Measurements from ENCODE around the gene FAM156B. TPM values are rescaled to one million over a fixed set of nuclear protein-coding genes. Genes with fewer than 3 reads are reported as not detected.
"Not testable (repeated sequence)": the region's sequence is repeated elsewhere in the genome, so short reads cannot be mapped to it uniquely, and the experiment has no call there.

FAM156B gene
- total RNA-seq, 3 donors from 2014 or later (not counting 1 experiment from before 2014, with no cell fraction given) = 11.2 to 14.3 (median 13.8) TPM

DNA sequence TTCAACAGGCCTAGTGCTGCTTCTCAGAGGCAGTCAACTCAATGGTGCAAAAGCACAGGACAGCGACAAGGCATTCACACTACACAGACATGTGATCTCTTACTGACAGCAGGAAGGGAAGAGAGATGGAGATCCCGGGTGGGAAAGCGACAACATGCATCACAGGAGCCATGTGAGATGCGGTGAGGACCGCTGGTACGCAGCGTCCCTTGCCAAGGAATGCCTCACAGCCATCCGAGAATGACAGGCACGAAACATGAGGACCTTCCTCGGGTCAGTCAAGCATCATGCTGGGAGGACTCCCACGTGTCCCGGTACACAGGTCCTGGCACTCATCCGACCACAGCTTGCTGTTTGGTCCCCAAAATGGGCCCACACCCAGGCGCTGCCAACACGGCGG lies 50.4 kb downstream of the FAM156B start:
- H3K4me1 ChIP-seq (ENCODE audit: control insufficient read depth, insufficient read depth, low read length); H3K4me3 Mint-ChIP-seq; ATAC-seq; H3K36me3 ChIP-seq (ENCODE audit: control insufficient read depth, insufficient read depth, low read length); H3K9me3 Mint-ChIP-seq; DNase-seq; H3K4me1 Mint-ChIP-seq; H3K27me3 Mint-ChIP-seq (ENCODE audit: low read depth in 2 of 2); H3K27me3 ChIP-seq (ENCODE audit: control insufficient read depth, insufficient read depth, low read length); H3K27ac ChIP-seq (ENCODE audit: low read length); H3K4me3 ChIP-seq (ENCODE audit: low read length); H3K9me3 ChIP-seq (ENCODE audit: control insufficient read depth, insufficient read depth, low read length); intact Hi-C loops (cut with micrococcal nuclease); H3K27ac Mint-ChIP-seq; H3K36me3 Mint-ChIP-seq: not testable (repeated sequence)
- WGBS (ENCODE audit: insufficient coverage) = no CpG with 5 or more reads among the region's 16 CpGs

- H3K9me3 ChIP-seq (ENCODE audit: control insufficient read depth, insufficient read depth, low read length); H3K4me1 Mint-ChIP-seq; H3K36me3 Mint-ChIP-seq; H3K4me3 ChIP-seq (ENCODE audit: low read length); H3K9me3 Mint-ChIP-seq; H3K27me3 Mint-ChIP-seq (ENCODE audit: low read depth in 2 of 2); H3K27me3 ChIP-seq (ENCODE audit: control insufficient read depth, insufficient read depth, low read length); H3K27ac Mint-ChIP-seq; DNase-seq; ATAC-seq; H3K27ac ChIP-seq (ENCODE audit: low read length); H3K36me3 ChIP-seq (ENCODE audit: control insufficient read depth, insufficient read depth, low read length); intact Hi-C loops (cut with micrococcal nuclease); H3K4me1 ChIP-seq (ENCODE audit: control insufficient read depth, insufficient read depth, low read length); H3K4me3 Mint-ChIP-seq: not testable (repeated sequence)
- no CpG with 5 or more reads among the region's 17 CpGs for WGBS (ENCODE audit: insufficient coverage)
Observed at GRCh38 chrX:52948265-52948664, 51.1 kb downstream of the FAM156B start.

DNA sequence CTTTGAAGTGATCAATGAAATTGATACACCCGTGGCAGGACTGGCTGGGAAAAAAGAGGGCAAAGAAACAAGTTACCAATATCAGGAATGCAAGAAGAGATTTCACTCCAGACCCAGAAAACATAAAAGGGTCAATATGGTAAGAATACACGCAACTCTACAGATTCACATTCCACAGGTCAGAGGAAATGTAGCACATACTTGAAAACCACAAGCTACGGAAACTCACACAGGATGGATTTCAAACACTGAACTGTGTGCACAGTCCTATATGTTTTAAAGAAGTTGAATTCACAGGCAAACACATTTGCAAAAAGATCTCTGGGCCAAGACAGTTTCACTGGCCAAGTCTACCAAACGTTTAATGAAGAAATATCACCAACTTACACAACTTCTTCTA lies 52.2 kb downstream of the FAM156B start:
- H3K27me3 ChIP-seq (ENCODE audit: control insufficient read depth, insufficient read depth, low read length); H3K4me3 Mint-ChIP-seq; DNase-seq; H3K27ac ChIP-seq (ENCODE audit: low read length); H3K36me3 ChIP-seq (ENCODE audit: control insufficient read depth, insufficient read depth, low read length); H3K4me1 Mint-ChIP-seq; H3K9me3 ChIP-seq (ENCODE audit: control insufficient read depth, insufficient read depth, low read length); H3K36me3 Mint-ChIP-seq; H3K27ac Mint-ChIP-seq; H3K4me1 ChIP-seq (ENCODE audit: control insufficient read depth, insufficient read depth, low read length); ATAC-seq; intact Hi-C loops (cut with micrococcal nuclease); H3K9me3 Mint-ChIP-seq; H3K27me3 Mint-ChIP-seq (ENCODE audit: low read depth in 2 of 2); H3K4me3 ChIP-seq (ENCODE audit: low read length): not testable (repeated sequence)
- WGBS (ENCODE audit: insufficient coverage) = no CpG with 5 or more reads among the region's 4 CpGs

DNA sequence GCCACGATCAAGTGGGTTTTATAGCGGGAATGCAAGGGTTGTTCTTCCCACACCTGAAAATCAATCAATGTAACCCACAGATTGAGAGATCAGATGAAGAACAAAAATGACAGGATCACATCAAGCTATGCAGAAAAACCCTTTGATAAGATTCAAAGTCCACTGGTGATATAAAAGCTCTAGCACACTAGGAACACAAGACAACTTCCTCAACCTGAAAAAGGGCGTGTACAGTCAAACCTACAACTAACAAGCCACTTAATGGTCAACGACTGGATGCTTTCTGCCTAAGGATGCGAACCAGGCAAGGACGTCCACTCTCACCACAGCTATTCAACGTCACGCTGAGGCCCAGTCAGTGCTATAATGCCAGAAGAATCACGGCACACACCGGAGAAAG lies 52.8 kb downstream of the FAM156B start:
- H3K9me3 Mint-ChIP-seq; H3K27ac Mint-ChIP-seq; H3K4me1 Mint-ChIP-seq; H3K9me3 ChIP-seq (ENCODE audit: control insufficient read depth, insufficient read depth, low read length); H3K36me3 Mint-ChIP-seq; DNase-seq; H3K27me3 ChIP-seq (ENCODE audit: control insufficient read depth, insufficient read depth, low read length); H3K4me3 ChIP-seq (ENCODE audit: low read length); H3K27me3 Mint-ChIP-seq (ENCODE audit: low read depth in 2 of 2); ATAC-seq; H3K36me3 ChIP-seq (ENCODE audit: control insufficient read depth, insufficient read depth, low read length); H3K4me1 ChIP-seq (ENCODE audit: control insufficient read depth, insufficient read depth, low read length); H3K27ac ChIP-seq (ENCODE audit: low read length); H3K4me3 Mint-ChIP-seq; intact Hi-C loops (cut with micrococcal nuclease): not testable (repeated sequence)
- WGBS (ENCODE audit: insufficient coverage) = no CpG with 5 or more reads among the region's 10 CpGs

Other genes starting within 250 kb of the FAM156B start
- gene SSX7, start 242.4 kb upstream of the FAM156B start, total RNA-seq = not detected
- not detected for gene SSX2, start 190.2 kb upstream of the FAM156B start, total RNA-seq
- gene SSX2B, start 146.1 kb upstream of the FAM156B start, total RNA-seq = not detected
- gene SPANXN5, start 99.9 kb upstream of the FAM156B start, total RNA-seq = not detected
- gene XAGE5, start 86.0 kb upstream of the FAM156B start, total RNA-seq = not detected
- gene XAGE3, start 29.2 kb upstream of the FAM156B start, total RNA-seq = not detected
- 10 to 100 TPM; 16.2 to 19.2 (median 18.7) TPM for gene FAM156A, start 61.2 kb downstream of the FAM156B start, total RNA-seq
- under 1 TPM in 1 of 3 donors, not detected in 2; 0.48 TPM for gene GPR173, start 151.5 kb downstream of the FAM156B start, total RNA-seq
- 100 to 1,000 TPM; 103 to 318 (median 139) TPM for gene TSPYL2, start 185.0 kb downstream of the FAM156B start, total RNA-seq
- 10 to 100 TPM; 15.1 to 18.1 (median 17.1) TPM for gene KANTR, start 196.8 kb downstream of the FAM156B start, total RNA-seq

Data from natural killer cell (primary cell).